HG03342 (cell line): ENCODE measurements around the gene IGSF5.

Experiments
- ATAC-seq: cut with Tn5 transposase; IDR thresholded peaks from one replicate; pipeline ENCODE4 v1.9.1; 2021; ENCODE audit warnings: mild to moderate bottlenecking, moderate library complexity; ENCODE audit not compliant: unreplicated experiment

IGSF5 gene

GRCh38 chr21:39812983-39813382 is 68.0 kb downstream of the IGSF5 start:
- ATAC-seq = no peak

DNA sequence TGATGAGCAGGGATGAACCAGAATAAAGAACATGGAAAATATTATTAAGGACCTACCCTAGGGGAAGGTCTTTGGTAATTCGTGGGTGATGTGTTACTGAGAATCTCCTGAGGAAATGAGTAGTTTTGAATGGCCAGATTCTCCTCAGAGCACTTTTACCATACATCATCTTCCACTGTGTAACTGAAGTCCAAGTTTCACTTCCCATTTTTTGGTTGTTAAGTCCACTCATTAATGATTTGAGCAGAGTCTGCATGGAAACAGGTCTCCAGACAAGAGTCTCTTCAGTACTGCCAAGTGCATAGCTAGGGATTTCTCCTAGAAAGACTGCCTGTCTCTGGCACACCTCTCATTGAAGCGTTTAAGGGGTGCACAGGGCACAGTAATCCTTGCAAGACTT is 73.6 kb downstream of the IGSF5 start:
- no peak for ATAC-seq

- ATAC-seq = no peak
Observed at GRCh38 chr21:39822042-39822441, 77.1 kb downstream of the IGSF5 start.

- ATAC-seq = no peak
Observed at GRCh38 chr21:39825250-39825649, 80.3 kb downstream of the IGSF5 start.

DNA sequence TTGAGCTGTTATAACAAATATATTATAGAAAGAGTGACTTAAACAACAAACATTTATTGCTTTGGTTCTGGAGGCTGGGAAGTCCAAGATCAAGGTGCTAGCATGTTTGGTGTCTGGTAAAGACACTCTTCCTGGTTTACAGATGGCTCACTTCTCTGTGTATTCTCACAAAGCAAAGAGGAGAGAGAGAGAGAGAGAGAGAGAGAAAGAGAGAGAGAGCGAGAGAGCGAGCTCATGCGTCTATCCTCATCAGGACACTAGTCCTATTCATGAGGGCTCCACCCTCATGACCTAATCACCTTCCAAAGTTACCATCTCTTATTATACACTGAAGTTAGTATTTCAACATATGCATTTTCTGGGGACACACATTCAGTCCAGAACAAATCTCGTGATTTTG is 89.6 kb downstream of the IGSF5 start:
- no peak for ATAC-seq

GRCh38 chr21:39837861-39838359 is 92.9 kb downstream of the IGSF5 start:
- no peak for ATAC-seq

DNA sequence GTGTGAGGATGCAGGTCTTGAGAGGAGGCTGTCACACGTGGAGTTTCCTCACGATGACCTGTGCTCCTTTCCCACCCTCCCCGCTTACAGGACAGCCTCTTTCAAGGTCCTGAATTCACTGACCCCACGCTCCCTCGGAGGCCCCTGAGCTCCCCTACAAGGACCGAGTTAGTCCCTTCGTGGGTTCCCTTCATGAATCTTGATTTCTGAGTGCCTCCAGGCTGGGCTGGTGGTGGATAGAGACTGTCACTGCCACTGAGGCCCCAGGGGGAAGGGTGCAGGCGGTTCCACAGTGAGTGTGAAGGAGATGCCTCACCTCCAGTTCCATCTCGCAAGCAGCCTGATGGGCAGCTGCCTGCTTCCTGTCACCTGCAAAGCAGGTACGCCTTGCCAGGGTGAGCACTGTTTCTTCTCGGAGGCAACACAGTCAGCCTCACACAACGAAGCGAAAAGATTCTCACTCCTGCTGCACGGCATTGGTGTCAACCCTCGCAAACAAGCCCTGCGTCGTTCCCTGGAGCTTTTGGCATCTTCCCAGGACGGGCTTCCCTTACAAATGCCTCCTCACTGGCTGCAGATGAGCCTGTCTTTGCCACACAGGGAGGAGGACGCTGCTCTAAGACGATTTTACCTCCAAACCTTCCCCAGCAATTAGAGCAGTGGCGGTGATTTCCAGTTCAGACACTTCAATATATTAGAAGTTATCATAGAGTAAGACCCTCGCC is 95.6 kb downstream of the IGSF5 start:
- no peak for ATAC-seq

DNA sequence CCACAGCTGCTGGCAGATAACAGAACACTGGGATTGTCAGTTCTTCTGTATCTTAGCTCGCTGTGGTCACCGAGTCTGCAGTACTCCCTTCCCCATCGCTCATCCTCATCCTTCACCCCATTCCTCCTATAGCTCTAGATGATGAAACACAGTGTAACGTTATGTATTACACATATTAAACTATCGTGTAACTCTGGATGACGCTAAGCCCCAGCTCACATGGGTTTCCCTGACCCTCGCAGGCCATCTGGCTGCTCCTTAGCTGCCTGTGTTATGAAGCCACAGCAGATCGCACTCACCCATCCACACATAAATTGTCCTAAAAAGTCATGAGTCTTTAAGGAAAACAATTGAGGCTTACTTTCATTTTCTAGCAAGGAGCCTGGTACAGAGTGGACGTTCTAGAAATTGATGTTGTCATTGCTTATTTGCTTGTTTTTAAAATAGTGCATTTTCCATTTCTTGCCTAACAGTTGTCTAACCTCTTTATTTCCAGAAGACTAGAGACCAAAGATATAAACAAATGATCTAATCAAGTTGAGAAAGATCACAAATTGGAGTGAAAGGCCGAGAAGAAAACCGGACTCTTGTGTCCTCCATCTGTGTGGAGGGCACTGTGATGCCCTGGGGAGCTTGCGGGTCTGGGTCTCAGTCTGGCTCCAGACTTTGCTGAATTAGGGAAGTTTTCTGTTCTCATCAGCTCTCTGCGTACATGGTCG is 97.9 kb downstream of the IGSF5 start:
- no peak for ATAC-seq

DNA sequence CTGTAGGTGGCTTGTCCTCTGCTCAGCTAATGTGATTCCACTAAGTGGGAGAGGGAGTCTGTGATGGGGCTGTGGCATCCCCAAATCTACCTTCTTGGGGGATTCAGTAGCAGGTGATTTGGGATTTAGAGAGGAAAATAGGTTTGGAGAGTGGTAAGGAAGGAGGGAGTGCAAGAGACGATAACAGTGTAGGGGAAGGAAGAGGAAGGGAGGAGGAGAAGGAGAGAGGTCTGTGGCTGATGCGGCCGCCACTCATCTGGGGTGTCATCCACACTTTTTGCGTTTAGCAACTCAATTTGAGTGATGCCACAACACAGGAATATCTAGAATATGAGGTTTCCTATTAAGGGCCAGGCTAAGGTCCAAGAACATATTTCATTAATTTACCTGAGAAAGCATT is 98.5 kb downstream of the IGSF5 start:
- ATAC-seq = no peak

- ATAC-seq = no peak
Observed at GRCh38 chr21:39843916-39844315, 98.9 kb downstream of the IGSF5 start.

DNA sequence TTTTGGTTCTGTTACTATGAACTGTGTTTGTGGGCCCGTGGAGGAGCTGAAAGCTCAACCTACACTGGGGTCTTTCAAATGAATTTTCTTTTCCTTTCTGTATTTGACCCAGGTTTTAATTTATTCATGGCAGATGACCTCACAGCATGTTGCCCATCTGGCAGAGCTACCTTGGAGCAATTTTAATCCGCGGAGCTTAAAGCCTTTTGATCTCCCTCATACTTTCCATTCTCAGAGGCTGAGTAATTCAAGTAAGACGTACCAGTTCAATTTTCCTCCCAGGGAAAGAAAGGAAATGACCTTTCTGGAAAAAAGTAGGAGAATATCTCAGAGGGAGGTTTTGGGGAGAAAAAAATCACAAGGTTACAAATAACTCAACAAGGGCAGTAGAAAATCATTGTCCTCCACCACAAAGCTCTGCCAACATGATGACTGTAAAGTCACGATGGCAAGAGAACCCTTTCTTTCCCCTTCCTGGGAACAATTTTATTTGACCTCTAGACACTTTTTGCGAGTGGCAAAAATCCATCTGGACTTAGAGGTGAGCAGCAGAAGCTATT is 100.7 kb downstream of the IGSF5 start:
- ATAC-seq = no peak

GRCh38 chr21:39847877-39848276 is 102.9 kb downstream of the IGSF5 start:
- ATAC-seq = no peak

DNA sequence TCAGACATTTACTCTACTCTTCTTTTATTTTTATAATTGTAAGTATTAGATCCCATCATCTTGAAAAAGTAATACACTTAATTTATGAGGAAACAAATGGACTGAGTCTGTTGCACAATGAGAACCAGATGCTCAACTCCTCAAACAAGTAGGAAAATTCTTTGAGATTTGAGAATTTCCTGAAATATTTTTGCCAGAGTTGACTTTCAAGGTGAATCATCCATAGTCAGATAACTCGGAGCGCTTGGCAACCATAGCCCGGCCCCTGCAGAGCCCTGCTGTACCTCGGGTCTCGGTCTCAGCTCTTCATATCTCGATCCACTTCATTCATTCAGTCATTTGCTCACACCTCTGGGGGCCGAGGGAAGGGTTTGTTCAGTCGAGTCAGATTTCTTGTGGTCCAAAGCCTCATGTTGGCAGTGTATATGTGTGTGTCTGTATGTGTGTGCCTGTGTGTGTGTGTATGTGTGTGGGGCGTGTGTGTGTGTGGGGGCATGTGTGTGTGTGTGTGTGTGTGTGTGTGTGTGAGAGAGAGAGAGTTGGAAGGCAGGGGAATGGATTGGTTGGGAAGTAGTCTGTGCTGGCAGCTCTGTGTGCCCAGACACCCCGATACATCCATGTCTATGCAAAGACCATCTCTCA is 104.2 kb downstream of the IGSF5 start:
- no peak for ATAC-seq

GRCh38 chr21:39850333-39850732 is 105.3 kb downstream of the IGSF5 start:
- no peak for ATAC-seq

DNA sequence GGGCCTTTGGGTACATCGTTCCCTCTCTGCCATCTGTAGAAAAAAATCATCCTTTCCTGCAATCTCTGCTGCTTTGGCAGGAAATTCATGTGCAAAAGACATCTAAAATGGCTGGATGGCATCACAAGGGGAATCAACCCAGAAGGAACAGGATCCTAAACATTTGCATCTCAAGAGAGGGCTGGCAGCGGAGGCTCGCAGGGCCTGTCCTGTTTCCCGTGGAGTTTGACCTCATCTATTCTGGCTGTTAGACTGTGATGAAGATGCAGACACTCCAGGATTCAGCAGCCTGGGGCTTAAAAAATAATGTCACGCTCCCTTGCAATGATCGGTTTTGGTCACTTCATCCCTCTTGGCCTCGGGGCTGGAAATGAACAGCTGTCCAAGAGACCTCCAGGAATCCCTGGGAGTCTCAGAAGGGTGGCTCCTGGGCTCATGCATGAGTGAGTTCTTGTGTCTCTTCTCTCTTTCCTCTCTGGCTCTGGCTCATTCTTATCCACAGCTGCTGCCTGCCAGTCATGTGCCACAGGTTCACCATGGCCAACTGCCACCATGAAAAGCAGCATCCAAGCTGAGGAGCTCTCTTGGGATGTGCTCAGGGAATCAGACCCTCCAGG is 106.1 kb downstream of the IGSF5 start:
- ATAC-seq = no peak
